Dermis blood vessel endothelial cell (primary cell): Measurements from ENCODE around the gene TRMT61B. TPM values are rescaled to one million over a fixed set of nuclear protein-coding genes. Genes with fewer than 3 reads are reported as not detected.

Experiments used
- DNase-seq: peaks from one replicate; pipeline ENCODE4 v3.0.0; 2010
- total RNA-seq: library from RNA; depleted of rRNA; stranded (reverse); fragments of >200 nt; gene quantifications from 2 replicates; pipeline ENCODE4 v1.2.3, GENCODE V29; 2014

The TRMT61B gene
- total RNA-seq = 9.4 and 14.5 TPM in 2 replicates

GRCh38 chr2:28870146-28870891 lies at the start of gene TRMT61B:
Gene TRMT61B, minus strand, starts transcription at chr2:28870309. Its CDS starts 32 bp downstream, at chr2:28870277.
- peak; percentile 98 for DNase-seq

GRCh38 chr2:28915939-28916338 lies 45.8 kb upstream of the TRMT61B start:
- DNase-seq = no peak

GRCh38 chr2:28909655-28910353 lies 39.7 kb upstream of the TRMT61B start:
- DNase-seq = no peak

GRCh38 chr2:28908172-28908571 lies 38.1 kb upstream of the TRMT61B start:
- no peak for DNase-seq

GRCh38 chr2:28906821-28907220 lies 36.7 kb upstream of the TRMT61B start:
- no peak for DNase-seq

- DNase-seq = no peak
These were observed 36.3 kb upstream of the TRMT61B start for GRCh38 chr2:28906376-28906775.

- DNase-seq = no peak
These were observed 35.4 kb upstream of the TRMT61B start for GRCh38 chr2:28905533-28905932.

GRCh38 chr2:28904802-28905457 lies 34.8 kb upstream of the TRMT61B start:
- no peak for DNase-seq

GRCh38 chr2:28904295-28904694 lies 34.2 kb upstream of the TRMT61B start:
- DNase-seq = no peak

GRCh38 chr2:28902584-28902983 lies 32.5 kb upstream of the TRMT61B start:
- DNase-seq = no peak

- peak; percentile 43 for DNase-seq
These were observed 31.7 kb upstream of the TRMT61B start for GRCh38 chr2:28901841-28902240.

GRCh38 chr2:28901202-28901601 lies 31.1 kb upstream of the TRMT61B start:
- no peak for DNase-seq

- no peak for DNase-seq
These were observed 27.9 kb upstream of the TRMT61B start for GRCh38 chr2:28898048-28898447.

- DNase-seq = no peak
These were observed 26.8 kb upstream of the TRMT61B start for GRCh38 chr2:28896906-28897305.

- peak; percentile 64 for DNase-seq
These were observed 25.2 kb upstream of the TRMT61B start for GRCh38 chr2:28895189-28895893.

GRCh38 chr2:28894470-28895188 lies 24.5 kb upstream of the TRMT61B start, which contains the start of gene WDR43:
Gene WDR43, plus strand, starts transcription at chr2:28894667. Its CDS starts 32 bp downstream, at chr2:28894699.
- DNase-seq = peak; percentile 99

- DNase-seq = no peak
These were observed 23.4 kb upstream of the TRMT61B start for GRCh38 chr2:28893488-28893887.

- no peak for DNase-seq
These were observed 10.1 kb upstream of the TRMT61B start for GRCh38 chr2:28880193-28880592.

GRCh38 chr2:28871620-28872019 lies 1.5 kb upstream of the TRMT61B start:
- DNase-seq = no peak

GRCh38 chr2:28869494-28870145 lies 489 bp downstream of the TRMT61B start:
- no peak for DNase-seq

GRCh38 chr2:28868611-28869010 lies 1.5 kb downstream of the TRMT61B start:
- DNase-seq = no peak

- no peak for DNase-seq
These were observed 14.1 kb downstream of the TRMT61B start for GRCh38 chr2:28855977-28856376.
